HepG2 (cell line): Measurements from ENCODE around the gene RPS6KA5. TPM values are rescaled to one million over a fixed set of nuclear protein-coding genes. Genes with fewer than 3 reads are reported as not detected.

Experiments used
- AGO2 ChIP-seq: fragments of 200-400 bp; formaldehyde crosslinking; optimal IDR thresholded peaks from 2 replicates; pipeline ENCODE3; 2017; ENCODE audit warnings: mild to moderate bottlenecking, low read depth, low read length, moderate library complexity
- HOXA5 ChIP-seq: sonication (generic); formaldehyde crosslinking; IDR thresholded peaks from 2 replicates; pipeline ENCODE4 v1.4.0; 2020; ENCODE audit warnings: missing genetic modification reagents
- IKZF4 ChIP-seq: sonication (generic); formaldehyde crosslinking; IDR thresholded peaks from 2 replicates; pipeline ENCODE4 v1.5.1; 2020; ENCODE audit warnings: borderline replicate concordance, mild to moderate bottlenecking, low read depth, missing genetic modification reagents; ENCODE audit errors: not compliant biosample characterization
- ONECUT2 ChIP-seq: sonication (generic); formaldehyde crosslinking; IDR thresholded peaks from 2 replicates; pipeline ENCODE4 v1.4.0; 2020; ENCODE audit warnings: missing genetic modification reagents
- POGZ ChIP-seq: sonication (generic); formaldehyde crosslinking; IDR thresholded peaks from 2 replicates; pipeline ENCODE4 v1.4.0; 2020; ENCODE audit warnings: mild to moderate bottlenecking, missing genetic modification reagents
- SETDB1 ChIP-seq: sonication (generic); formaldehyde crosslinking; IDR thresholded peaks from 2 replicates; pipeline ENCODE4 v1.5.1; 2020; ENCODE audit warnings: missing genetic modification reagents, mild to moderate bottlenecking, borderline replicate concordance
- ZNF788 ChIP-seq: sonication (generic); formaldehyde crosslinking; IDR thresholded peaks from 2 replicates; pipeline ENCODE4 v1.5.0; 2020; ENCODE audit warnings: mild to moderate bottlenecking, missing genetic modification reagents, borderline replicate concordance
- ZNF883 ChIP-seq: sonication (generic); formaldehyde crosslinking; IDR thresholded peaks from 2 replicates; pipeline ENCODE4 v1.5.1; 2020; ENCODE audit warnings: mild to moderate bottlenecking, missing genetic modification reagents; ENCODE audit errors: not compliant biosample characterization
- polyA plus RNA-seq, 8 experiments: library from polyadenylated mRNA; depleted of rRNA in 3 of 8; stranded (reverse) in 7 of 8; unstranded in 1 of 8; fragments of >200 nt; fragmentation: Illumina TruSeq in 4 of 8; extraction: Trizol in 4 of 8; gene quantifications; 2 replicates each; pipeline versions ENCODE4 v1.2.1 to v1.2.3, GENCODE V29; 2011 to 2016; ENCODE audit warnings: low read depth in 4 of 8, missing spikeins in 1 of 8, mixed read lengths in 1 of 8; ENCODE audit not compliant: insufficient read depth in 1 of 8
- total RNA-seq, 5 experiments: library from RNA; depleted of rRNA; stranded (reverse); fragments of >200 nt; fragmentation: Illumina TruSeq; extraction: Trizol; gene quantifications; 2 replicates each; pipeline ENCODE4 v1.2.3, GENCODE V29; 2016; ENCODE audit warnings: low read depth in 1 of 5
- TF ChIP-seq, protein P1 (sequence below): IDR thresholded peaks from 2 replicates; pipeline ENCODE4 v1.6.1; 2016; ENCODE audit warnings: missing compliant biosample characterization, missing genetic modification reagents, borderline replicate concordance
- TF ChIP-seq, protein P2 (sequence below): sonication (generic); formaldehyde crosslinking; conservative IDR thresholded peaks from 2 replicates; pipeline ENCODE4 v1.4.0; 2020; ENCODE audit warnings: missing genetic modification reagents
- TF ChIP-seq, protein P3 (sequence below): sonication (generic); formaldehyde crosslinking; IDR thresholded peaks from one replicate; pipeline ENCODE4 v1.5.1; 2020; ENCODE audit warnings: mild to moderate bottlenecking, missing genetic modification reagents; ENCODE audit errors: not compliant biosample characterization
- TF ChIP-seq, protein P4 (sequence below): sonication (generic); formaldehyde crosslinking; IDR thresholded peaks from 2 replicates; pipeline ENCODE4 v1.5.1; 2020; ENCODE audit warnings: missing genetic modification reagents, mild to moderate bottlenecking, borderline replicate concordance

RPS6KA5 gene
- total and polyA plus RNA-seq, 2 of the 13 experiments (the other 11 are each of a cell fraction or from before 2014, with no cell fraction given) = 0.50 to 0.58 TPM

DNA sequence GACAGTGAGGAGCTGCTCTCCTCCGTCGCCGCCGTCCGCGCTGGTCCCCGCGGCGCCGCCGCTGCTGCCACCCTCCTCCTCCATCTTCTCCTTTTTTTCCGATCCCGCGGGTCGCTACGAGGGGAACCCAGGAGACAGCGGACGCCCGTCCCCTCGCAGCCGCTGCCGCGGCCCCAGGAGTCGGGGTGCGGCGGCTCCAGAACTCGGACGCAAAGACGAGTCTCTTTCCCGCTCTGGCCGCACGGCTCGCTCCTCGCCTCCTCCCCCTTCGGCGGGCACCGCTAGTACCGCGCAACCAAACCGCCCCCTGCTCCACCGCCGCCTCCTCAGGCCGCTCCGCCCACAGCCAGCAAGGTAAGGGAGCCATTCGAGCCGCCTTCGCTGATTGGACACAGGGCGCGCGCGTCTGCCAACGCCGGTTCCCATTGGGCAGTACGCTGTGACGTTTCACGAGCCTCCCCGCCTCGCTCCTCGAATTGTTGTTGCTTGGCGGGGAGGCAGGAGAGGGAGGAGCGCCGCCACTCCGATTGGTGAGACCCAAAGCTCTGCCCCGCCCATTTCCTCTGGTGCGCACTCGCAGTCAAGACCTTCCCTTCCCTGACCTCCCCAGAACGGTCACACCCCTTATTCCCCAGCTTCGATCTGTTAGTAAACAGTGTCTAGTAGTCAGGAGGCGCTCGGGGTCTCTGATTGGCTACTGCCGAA is at the start of gene RPS6KA5 (continued):
- TF ChIP-seq, protein P1, sequence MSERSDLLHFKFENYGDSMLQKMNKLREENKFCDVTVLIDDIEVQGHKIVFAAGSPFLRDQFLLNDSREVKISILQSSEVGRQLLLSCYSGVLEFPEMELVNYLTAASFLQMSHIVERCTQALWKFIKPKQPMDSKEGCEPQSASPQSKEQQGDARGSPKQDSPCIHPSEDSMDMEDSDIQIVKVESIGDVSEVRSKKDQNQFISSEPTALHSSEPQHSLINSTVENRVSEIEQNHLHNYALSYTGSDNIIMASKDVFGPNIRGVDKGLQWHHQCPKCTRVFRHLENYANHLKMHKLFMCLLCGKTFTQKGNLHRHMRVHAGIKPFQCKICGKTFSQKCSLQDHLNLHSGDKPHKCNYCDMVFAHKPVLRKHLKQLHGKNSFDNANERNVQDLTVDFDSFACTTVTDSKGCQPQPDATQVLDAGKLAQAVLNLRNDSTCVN (CRISPR knock-in tag) = no peak
- TF ChIP-seq AGO2 = no peak
- TF ChIP-seq, protein P2, sequence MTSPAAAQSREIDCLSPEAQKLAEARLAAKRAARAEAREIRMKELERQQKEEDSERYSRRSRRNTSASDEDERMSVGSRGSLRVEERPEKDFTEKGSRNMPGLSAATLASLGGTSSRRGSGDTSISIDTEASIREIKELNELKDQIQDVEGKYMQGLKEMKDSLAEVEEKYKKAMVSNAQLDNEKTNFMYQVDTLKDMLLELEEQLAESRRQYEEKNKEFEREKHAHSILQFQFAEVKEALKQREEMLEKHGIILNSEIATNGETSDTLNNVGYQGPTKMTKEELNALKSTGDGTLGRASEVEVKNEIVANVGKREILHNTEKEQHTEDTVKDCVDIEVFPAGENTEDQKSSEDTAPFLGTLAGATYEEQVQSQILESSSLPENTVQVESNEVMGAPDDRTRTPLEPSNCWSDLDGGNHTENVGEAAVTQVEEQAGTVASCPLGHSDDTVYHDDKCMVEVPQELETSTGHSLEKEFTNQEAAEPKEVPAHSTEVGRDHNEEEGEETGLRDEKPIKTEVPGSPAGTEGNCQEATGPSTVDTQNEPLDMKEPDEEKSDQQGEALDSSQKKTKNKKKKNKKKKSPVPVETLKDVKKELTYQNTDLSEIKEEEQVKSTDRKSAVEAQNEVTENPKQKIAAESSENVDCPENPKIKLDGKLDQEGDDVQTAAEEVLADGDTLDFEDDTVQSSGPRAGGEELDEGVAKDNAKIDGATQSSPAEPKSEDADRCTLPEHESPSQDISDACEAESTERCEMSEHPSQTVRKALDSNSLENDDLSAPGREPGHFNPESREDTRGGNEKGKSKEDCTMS (CRISPR knock-in tag) = no peak
- TF ChIP-seq, protein P3, sequence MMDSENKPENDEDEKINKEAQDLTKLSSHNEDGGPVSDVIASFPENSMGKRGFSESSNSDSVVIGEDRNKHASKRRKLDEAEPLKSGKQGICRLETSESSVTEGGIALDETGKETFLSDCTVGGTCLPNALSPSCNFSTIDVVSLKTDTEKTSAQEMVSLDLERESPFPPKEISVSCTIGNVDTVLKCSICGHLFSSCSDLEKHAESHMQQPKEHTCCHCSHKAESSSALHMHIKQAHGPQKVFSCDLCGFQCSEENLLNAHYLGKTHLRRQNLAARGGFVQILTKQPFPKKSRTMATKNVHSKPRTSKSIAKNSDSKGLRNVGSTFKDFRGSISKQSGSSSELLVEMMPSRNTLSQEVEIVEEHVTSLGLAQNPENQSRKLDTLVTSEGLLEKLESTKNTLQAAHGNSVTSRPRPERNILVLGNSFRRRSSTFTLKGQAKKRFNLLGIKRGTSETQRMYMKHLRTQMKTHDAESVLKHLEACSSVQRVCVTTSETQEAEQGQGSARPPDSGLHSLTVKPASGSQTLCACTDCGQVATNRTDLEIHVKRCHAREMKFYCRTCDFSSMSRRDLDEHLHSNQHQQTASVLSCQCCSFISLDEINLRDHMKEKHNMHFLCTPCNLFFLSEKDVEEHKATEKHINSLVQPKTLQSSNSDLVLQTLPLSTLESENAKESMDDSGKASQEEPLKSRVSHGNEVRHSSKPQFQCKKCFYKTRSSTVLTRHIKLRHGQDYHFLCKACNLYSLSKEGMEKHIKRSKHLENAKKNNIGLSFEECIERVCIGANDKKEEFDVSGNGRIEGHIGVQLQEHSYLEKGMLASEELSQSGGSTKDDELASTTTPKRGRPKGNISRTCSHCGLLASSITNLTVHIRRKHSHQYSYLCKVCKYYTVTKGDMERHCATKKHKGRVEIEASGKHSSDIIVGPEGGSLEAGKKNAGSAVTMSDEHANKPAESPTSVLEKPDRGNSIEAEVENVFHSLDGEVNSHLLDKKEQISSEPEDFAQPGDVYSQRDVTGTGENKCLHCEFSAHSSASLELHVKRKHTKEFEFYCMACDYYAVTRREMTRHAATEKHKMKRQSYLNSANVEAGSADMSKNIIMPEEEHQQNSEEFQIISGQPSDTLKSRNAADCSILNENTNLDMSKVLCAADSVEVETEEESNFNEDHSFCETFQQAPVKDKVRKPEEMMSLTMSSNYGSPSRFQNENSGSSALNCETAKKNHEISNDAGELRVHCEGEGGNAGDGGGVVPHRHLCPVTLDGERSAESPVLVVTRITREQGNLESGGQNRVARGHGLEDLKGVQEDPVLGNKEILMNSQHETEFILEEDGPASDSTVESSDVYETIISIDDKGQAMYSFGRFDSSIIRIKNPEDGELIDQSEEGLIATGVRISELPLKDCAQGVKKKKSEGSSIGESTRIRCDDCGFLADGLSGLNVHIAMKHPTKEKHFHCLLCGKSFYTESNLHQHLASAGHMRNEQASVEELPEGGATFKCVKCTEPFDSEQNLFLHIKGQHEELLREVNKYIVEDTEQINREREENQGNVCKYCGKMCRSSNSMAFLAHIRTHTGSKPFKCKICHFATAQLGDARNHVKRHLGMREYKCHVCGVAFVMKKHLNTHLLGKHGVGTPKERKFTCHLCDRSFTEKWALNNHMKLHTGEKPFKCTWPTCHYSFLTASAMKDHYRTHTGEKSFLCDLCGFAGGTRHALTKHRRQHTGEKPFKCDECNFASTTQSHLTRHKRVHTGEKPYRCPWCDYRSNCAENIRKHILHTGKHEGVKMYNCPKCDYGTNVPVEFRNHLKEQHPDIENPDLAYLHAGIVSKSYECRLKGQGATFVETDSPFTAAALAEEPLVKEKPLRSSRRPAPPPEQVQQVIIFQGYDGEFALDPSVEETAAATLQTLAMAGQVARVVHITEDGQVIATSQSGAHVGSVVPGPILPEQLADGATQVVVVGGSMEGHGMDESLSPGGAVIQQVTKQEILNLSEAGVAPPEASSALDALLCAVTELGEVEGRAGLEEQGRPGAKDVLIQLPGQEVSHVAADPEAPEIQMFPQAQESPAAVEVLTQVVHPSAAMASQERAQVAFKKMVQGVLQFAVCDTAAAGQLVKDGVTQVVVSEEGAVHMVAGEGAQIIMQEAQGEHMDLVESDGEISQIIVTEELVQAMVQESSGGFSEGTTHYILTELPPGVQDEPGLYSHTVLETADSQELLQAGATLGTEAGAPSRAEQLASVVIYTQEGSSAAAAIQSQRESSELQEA = no peak
- TF ChIP-seq SETDB1 (CRISPR knock-in tag) = no peak
- peak; percentile 64 for TF ChIP-seq ONECUT2
- TF ChIP-seq ZNF883 = no peak
- no peak for TF ChIP-seq HOXA5 (CRISPR knock-in tag)
- peak; percentile 64; the same call in 1 of the 2 replicates for TF ChIP-seq ZNF788
- TF ChIP-seq IKZF4 = peak; percentile 53
- peak; percentile 97 for TF ChIP-seq POGZ (CRISPR knock-in tag)
- TF ChIP-seq, protein P4, sequence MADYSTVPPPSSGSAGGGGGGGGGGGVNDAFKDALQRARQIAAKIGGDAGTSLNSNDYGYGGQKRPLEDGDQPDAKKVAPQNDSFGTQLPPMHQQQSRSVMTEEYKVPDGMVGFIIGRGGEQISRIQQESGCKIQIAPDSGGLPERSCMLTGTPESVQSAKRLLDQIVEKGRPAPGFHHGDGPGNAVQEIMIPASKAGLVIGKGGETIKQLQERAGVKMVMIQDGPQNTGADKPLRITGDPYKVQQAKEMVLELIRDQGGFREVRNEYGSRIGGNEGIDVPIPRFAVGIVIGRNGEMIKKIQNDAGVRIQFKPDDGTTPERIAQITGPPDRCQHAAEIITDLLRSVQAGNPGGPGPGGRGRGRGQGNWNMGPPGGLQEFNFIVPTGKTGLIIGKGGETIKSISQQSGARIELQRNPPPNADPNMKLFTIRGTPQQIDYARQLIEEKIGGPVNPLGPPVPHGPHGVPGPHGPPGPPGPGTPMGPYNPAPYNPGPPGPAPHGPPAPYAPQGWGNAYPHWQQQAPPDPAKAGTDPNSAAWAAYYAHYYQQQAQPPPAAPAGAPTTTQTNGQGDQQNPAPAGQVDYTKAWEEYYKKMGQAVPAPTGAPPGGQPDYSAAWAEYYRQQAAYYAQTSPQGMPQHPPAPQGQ (CRISPR knock-in tag) = no peak
